Lung (tissue), 12 donors: ENCODE measurements around the gene ERC2. TPM values are rescaled to one million over a fixed set of nuclear protein-coding genes. Genes with fewer than 3 reads are reported as not detected.

Experiments used
- ATAC-seq: fragments of 200-7000 bp; cut with Tn5 transposase; one replicate; pipeline ENCODE4 v1.9.1; 2020; ENCODE audit warnings: moderate number of reproducible peaks; ENCODE audit not compliant: insufficient read depth, low FRiP score
- DNase-seq, 3 donors: peaks; one replicate each; pipeline ENCODE4 v3.0.0-alpha.2; 2013 to 2017
- H3K27ac ChIP-seq, 2 donors: one replicate each; pipeline ENCODE4 v1.5.1; 2013; ENCODE audit warnings: mild to moderate bottlenecking in 2 of 2, moderate library complexity in 2 of 2, control low read depth in 1 of 2, inconsistent platforms in 1 of 2, low read depth in 1 of 2, low read length in 1 of 2
- H3K27me3 ChIP-seq, 3 donors: one replicate each; pipeline ENCODE4 v1.5.1; 2013; ENCODE audit warnings: low read length in 2 of 3; ENCODE audit not compliant: control insufficient read depth in 3 of 3, insufficient read depth in 3 of 3
- H3K36me3 ChIP-seq, 4 donors: one replicate each; pipeline ENCODE4 v1.5.1; 2013; ENCODE audit warnings: low read length in 4 of 4, mild to moderate bottlenecking in 1 of 4, moderate library complexity in 1 of 4; ENCODE audit not compliant: control insufficient read depth in 4 of 4, insufficient read depth in 4 of 4
- H3K4me1 ChIP-seq, 5 donors: one replicate each; pipeline ENCODE4 v1.5.1; 2013; ENCODE audit warnings: low read length in 5 of 5, mild to moderate bottlenecking in 2 of 5, moderate library complexity in 1 of 5; ENCODE audit not compliant: control insufficient read depth in 5 of 5, insufficient read depth in 5 of 5
- H3K4me3 ChIP-seq: one replicate; pipeline ENCODE4 v1.5.1; 2013; ENCODE audit warnings: mild to moderate bottlenecking, control low read depth, moderate library complexity
- H3K9ac ChIP-seq, 2 donors: one replicate each; pipeline ENCODE4 v1.5.1; 2013; ENCODE audit warnings: low read length in 2 of 2, control low read depth in 1 of 2; ENCODE audit not compliant: insufficient read depth in 1 of 2
- H3K9me3 ChIP-seq, 4 donors: one replicate each; pipeline ENCODE4 v1.5.1; 2013; ENCODE audit warnings: low read length in 3 of 4, mild to moderate bottlenecking in 1 of 4, moderate library complexity in 1 of 4; ENCODE audit not compliant: control insufficient read depth in 4 of 4, insufficient read depth in 3 of 4
- CTCF ChIP-seq: IDR thresholded peaks from 2 replicates; pipeline ENCODE4 v1.5.1; 2012; ENCODE audit warnings: mild to moderate bottlenecking; ENCODE audit errors: control extremely low read depth, extremely low read depth
- WGBS, 2 donors: extraction: QIAGEN DNeasy Blood & Tissue Kit; methylation state at CpG; one replicate each; pipeline ENCODE4 v1.1.7; 2013; 5-methylcytosine and 5-hydroxymethylcytosine counted together
- polyA plus RNA-seq, 2 donors: library from polyadenylated mRNA; stranded (reverse); fragments of 200-250 nt; gene quantifications; one replicate each; pipeline ENCODE4 v1.2.1, GENCODE V29; 2013
- total RNA-seq, 2 donors: library from RNA; depleted of rRNA in 1 of 2; stranded (reverse); fragments of >200 nt in 1 of 2; gene quantifications; one replicate each; pipeline ENCODE4 v1.2.1, GENCODE V29; 2014 to 2021
- donor health status: control.
- donor health status: control.
- donor health status: Bipolar disorder and iron deficiency.
- donor health status: healthy.
- donor health status: DM: yes; HTN: yes; CAD: no.

The ERC2 gene
- total and polyA plus RNA-seq, 4 donors = 0.20 to 3.5 (median 0.97) TPM

- ATAC-seq = no peak
- Histone ChIP-seq H3K36me3 (no peaks in the 10 kb centered on the region), H3K9ac (no peak overlapping the region), H3K4me3 (no peak overlapping the region), H3K9me3 (no peaks in the 10 kb centered on the region), H3K27me3 (no peaks in the 10 kb centered on the region), H3K4me1 (peaks cover 0 to 5% (median 0%) of the 10 kb centered on the region in 5 donors), H3K27ac (no peak overlapping the region)
- WGBS, 2 donors = 90 to 93% methylated on average over 3 of the region's 3 CpGs
- DNase-seq = no peak
- no peak for TF ChIP-seq CTCF
These were observed 149.4 kb downstream of the ERC2 start for GRCh38 chr3:56318891-56319290.

- no peak for TF ChIP-seq CTCF
- DNase-seq (no peak), ATAC-seq (no peak)
- 89 to 94% methylated on average over 3 of the region's 3 CpGs for WGBS, 2 donors
- Histone ChIP-seq H3K4me3 (no peak overlapping the region), H3K4me1 (peaks cover 0 to 5% (median 0%) of the 10 kb centered on the region in 5 donors), H3K27ac (no peak overlapping the region), H3K9ac (no peak overlapping the region), H3K36me3 (no peaks in the 10 kb centered on the region), H3K27me3 (no peaks in the 10 kb centered on the region), H3K9me3 (no peaks in the 10 kb centered on the region)
These were observed 151.3 kb downstream of the ERC2 start for GRCh38 chr3:56316944-56317343.

DNA sequence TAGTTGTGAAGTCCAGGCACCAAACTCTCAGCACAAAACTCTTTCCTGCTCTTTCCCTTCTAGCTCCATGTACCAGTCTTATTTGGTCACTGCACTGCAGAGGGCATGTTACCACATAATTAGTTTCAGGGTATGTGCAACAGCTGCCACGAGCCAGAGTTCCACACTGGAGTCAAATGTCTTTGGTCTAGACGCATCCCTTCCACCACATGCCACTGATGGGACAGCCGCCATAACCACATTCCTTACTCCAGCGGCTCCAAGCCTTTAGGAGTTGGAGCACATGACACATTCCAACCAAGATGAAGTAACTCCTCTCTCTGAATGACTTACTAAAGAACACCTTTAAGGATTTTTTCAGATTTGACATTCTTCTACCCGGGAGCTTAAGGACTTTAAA lies 153.4 kb downstream of the ERC2 start:
- Histone ChIP-seq H3K4me1 (peaks cover 0 to 1% (median 0%) of the 10 kb centered on the region in 5 donors), H3K9me3 (no peaks in the 10 kb centered on the region), H3K36me3 (no peaks in the 10 kb centered on the region), H3K27ac (no peak overlapping the region), H3K27me3 (no peaks in the 10 kb centered on the region), H3K4me3 (no peak overlapping the region), H3K9ac (no peak overlapping the region)
- TF ChIP-seq CTCF = no peak
- 44 to 68% methylated on average over 5 of the region's 5 CpGs for WGBS, 2 donors
- ATAC-seq (no peak), DNase-seq (peak in 2 of 3 donors; percentile 29 to 37)

- H3K9me3 ChIP-seq = peaks cover 0 to 2% (median 0%) of the 10 kb centered on the region in 4 donors
- H3K4me1 ChIP-seq = peaks cover 0 to 4% (median 0%) of the 10 kb centered on the region in 5 donors
- no peaks in the 10 kb centered on the region for H3K36me3 ChIP-seq
- no peak for ATAC-seq
- H3K4me3 ChIP-seq = no peak overlapping the region
- WGBS, 2 donors = 69 to 77% methylated on average over 3 of the region's 3 CpGs
- no peaks in the 10 kb centered on the region for H3K27me3 ChIP-seq
- TF ChIP-seq CTCF = no peak
- no peak for DNase-seq
- H3K27ac ChIP-seq = no peak overlapping the region
- H3K9ac ChIP-seq = no peak overlapping the region
These were observed 158.8 kb downstream of the ERC2 start for GRCh38 chr3:56309465-56309864.
